Measurements from ENCODE around the gene DACT3. TPM values are rescaled to one million over a fixed set of nuclear protein-coding genes. Genes with fewer than 3 reads are reported as not detected.

Gene DACT3
- total RNA-seq, 1 experiment from 2014 or later = 1.9 TPM

DNA sequence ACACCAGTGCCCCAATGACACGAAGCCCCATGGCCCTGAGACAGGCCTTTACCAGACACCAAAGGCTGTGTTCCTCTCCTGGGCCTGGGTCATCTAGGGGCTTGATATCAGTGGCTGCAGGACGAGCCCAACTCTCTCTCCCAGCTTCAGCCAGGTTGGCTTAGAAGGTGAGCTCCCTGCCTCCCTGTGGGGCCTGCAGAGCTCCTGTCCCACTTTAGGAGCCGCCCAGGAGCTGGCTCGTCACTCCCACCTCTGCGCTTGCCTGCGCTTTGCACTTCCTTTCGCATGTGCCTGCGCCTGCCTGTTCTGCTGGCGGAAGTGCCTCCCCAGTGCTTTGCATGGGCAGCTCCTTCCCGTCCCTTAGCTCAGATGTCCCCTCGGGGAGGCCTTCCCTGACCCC is 55.0 kb downstream of the DACT3 start:
- no peaks in the 10 kb centered on the region for H3K9me3 ChIP-seq (ENCODE audit: low read length)
- no peak overlapping the region for H3K4me2 ChIP-seq (ENCODE audit: low read length)
- H4K20me1 ChIP-seq (ENCODE audit: low read length) = peaks cover 25% of the 10 kb centered on the region
- H3K36me3 ChIP-seq (ENCODE audit: low read depth, low read length) = peaks cover 13% of the 10 kb centered on the region; the same call in 1 of the 2 replicates
- no peak overlapping the region for H3K9ac ChIP-seq (ENCODE audit: low read length)
- TF ChIP-seq, protein P1, sequence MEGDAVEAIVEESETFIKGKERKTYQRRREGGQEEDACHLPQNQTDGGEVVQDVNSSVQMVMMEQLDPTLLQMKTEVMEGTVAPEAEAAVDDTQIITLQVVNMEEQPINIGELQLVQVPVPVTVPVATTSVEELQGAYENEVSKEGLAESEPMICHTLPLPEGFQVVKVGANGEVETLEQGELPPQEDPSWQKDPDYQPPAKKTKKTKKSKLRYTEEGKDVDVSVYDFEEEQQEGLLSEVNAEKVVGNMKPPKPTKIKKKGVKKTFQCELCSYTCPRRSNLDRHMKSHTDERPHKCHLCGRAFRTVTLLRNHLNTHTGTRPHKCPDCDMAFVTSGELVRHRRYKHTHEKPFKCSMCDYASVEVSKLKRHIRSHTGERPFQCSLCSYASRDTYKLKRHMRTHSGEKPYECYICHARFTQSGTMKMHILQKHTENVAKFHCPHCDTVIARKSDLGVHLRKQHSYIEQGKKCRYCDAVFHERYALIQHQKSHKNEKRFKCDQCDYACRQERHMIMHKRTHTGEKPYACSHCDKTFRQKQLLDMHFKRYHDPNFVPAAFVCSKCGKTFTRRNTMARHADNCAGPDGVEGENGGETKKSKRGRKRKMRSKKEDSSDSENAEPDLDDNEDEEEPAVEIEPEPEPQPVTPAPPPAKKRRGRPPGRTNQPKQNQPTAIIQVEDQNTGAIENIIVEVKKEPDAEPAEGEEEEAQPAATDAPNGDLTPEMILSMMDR (conservative IDR thresholded peaks at IDR 0.05; ENCODE audit: low read depth, low read length) = no peak
- no peak for TF ChIP-seq EZH2phosphoT487 (IDR thresholded peaks at IDR 0.05; ENCODE audit: borderline replicate concordance, low read length)
- no peak for TF ChIP-seq EZH2 (IDR thresholded peaks at IDR 0.05; ENCODE audit: low read length, unreplicated experiment)
- H3K9me2 ChIP-seq (replicated peaks; ENCODE audit: low read length) = no peaks in the 10 kb centered on the region
- H3K4me1 ChIP-seq (ENCODE audit: insufficient read depth, low read length) = peaks cover 13% of the 10 kb centered on the region
- no peaks in the 10 kb centered on the region for H3K27me3 ChIP-seq (ENCODE audit: low read length)
- ChIA-PET POLR2A (ENCODE audit: unreplicated experiment) (no interaction called here), CTCF (no interaction called here)
- H3K27ac ChIP-seq (ENCODE audit: low read length) = no peak overlapping the region
- DNase-seq = no peak
- BruUV-seq (replicated peaks) = no TSS peak
- intact Hi-C loops (cut with micrococcal nuclease) = no loop called here
- H3K79me2 ChIP-seq (ENCODE audit: low read length) = peaks cover 44% of the 10 kb centered on the region
- no peak for ATAC-seq
- no peaks in the 10 kb centered on the region for H3F3A ChIP-seq (ENCODE audit: low read length, unreplicated experiment)
- H3K4me3 ChIP-seq (ENCODE audit: low read length) = no peak overlapping the region
- no peak overlapping the region for H2AFZ ChIP-seq (ENCODE audit: low read length)

DNA sequence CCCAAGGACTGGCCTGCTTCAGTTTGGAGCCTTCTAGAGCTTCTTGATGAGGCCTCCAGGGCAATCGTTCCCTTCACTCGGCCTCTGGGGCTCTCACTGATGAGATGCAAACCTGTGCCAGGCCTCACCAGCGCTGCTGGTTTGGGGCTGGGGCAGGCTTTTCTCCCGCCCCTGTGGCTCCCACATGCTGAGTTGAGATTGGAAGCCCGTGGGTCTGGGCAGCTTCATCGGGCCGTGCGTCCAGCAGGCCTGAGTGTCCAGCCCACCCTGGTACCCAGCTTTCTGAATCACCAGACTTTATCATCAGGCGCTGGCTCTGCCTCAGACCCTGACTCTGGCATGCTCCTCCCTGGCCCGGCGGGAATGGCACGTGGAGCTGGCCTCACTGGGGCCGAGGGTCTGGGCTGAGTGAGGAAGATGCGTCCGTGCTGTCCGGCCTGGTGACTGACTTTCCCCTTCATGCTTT is 55.6 kb downstream of the DACT3 start:
- POLR2A ChIA-PET (ENCODE audit: unreplicated experiment) = no interaction called here
- Histone ChIP-seq H3K4me3 (ENCODE audit: low read length) (no peak overlapping the region), H3K9me2 (replicated peaks; ENCODE audit: low read length) (no peaks in the 10 kb centered on the region), H3F3A (ENCODE audit: low read length, unreplicated experiment) (no peaks in the 10 kb centered on the region), H3K9ac (ENCODE audit: low read length) (no peak overlapping the region), H3K4me2 (ENCODE audit: low read length) (no peak overlapping the region), H3K9me3 (ENCODE audit: low read length) (no peaks in the 10 kb centered on the region), H3K27ac (ENCODE audit: low read length) (no peak overlapping the region), H3K79me2 (ENCODE audit: low read length) (peaks cover 44% of the 10 kb centered on the region), H3K4me1 (ENCODE audit: insufficient read depth, low read length) (peaks cover 13% of the 10 kb centered on the region), H4K20me1 (ENCODE audit: low read length) (peaks cover 25% of the 10 kb centered on the region), H2AFZ (ENCODE audit: low read length) (no peak overlapping the region), H3K36me3 (ENCODE audit: low read depth, low read length) (peaks cover 13% of the 10 kb centered on the region; the same call in 1 of the 2 replicates), H3K27me3 (ENCODE audit: low read length) (no peaks in the 10 kb centered on the region)
- no TSS peak for BruUV-seq (replicated peaks)
- intact Hi-C loops (cut with micrococcal nuclease) = no loop called here
- DNase-seq (no peak), ATAC-seq (no peak)
- TF ChIP-seq, protein P1 (conservative IDR thresholded peaks at IDR 0.05; ENCODE audit: low read depth, low read length) = no peak
- CTCF ChIA-PET = no interaction called here

DNA sequence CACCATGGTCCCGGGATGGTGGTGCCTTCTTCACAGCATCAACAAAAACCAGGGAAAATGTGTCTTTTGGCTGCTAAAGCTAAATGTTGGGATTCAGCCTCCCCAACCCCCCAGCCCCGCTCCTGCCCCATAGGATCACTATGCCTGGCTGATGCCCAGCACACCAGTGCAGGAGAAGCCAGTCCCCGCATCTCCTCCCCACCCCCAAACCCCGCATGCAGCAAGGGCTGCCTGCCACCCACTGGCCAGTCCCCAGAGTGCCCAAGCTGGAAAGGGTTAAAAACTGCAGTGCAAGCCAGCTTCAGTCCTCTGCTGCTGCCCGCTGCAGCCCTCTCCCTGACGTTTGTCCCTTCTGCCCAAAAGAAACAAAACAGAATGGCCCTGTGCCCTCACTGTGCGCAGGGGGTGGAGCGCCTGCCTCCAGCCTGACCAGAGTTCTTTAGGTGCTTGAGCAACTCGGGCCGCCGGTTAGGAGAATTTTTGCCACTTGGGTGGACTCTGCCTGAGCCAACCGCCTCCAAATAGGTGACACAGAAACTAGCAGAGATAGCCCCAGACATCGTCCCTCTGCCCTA is 56.1 kb downstream of the DACT3 start:
- ChIA-PET POLR2A (ENCODE audit: unreplicated experiment) (no interaction called here), CTCF (no interaction called here)
- H2AFZ ChIP-seq (ENCODE audit: low read length) = no peak overlapping the region
- no peak overlapping the region for H3K9ac ChIP-seq (ENCODE audit: low read length)
- BruUV-seq (replicated peaks) = no TSS peak
- no peak overlapping the region for H3K4me2 ChIP-seq (ENCODE audit: low read length)
- TF ChIP-seq EZH2phosphoT487 (IDR thresholded peaks at IDR 0.05; ENCODE audit: borderline replicate concordance, low read length) (no peak), EZH2 (IDR thresholded peaks at IDR 0.05; ENCODE audit: low read length, unreplicated experiment) (no peak)
- TF ChIP-seq, protein P1 (conservative IDR thresholded peaks at IDR 0.05; ENCODE audit: low read depth, low read length) = no peak
- H3F3A ChIP-seq (ENCODE audit: low read length, unreplicated experiment) = no peaks in the 10 kb centered on the region
- H3K36me3 ChIP-seq (ENCODE audit: low read depth, low read length) = peaks cover 13% of the 10 kb centered on the region; the same call in 1 of the 2 replicates
- no peak for ATAC-seq
- H3K79me2 ChIP-seq (ENCODE audit: low read length) = peaks cover 44% of the 10 kb centered on the region
- H3K4me1 ChIP-seq (ENCODE audit: insufficient read depth, low read length) = peaks cover 13% of the 10 kb centered on the region
- no peaks in the 10 kb centered on the region for H3K27me3 ChIP-seq (ENCODE audit: low read length)
- DNase-seq = no peak
- H3K4me3 ChIP-seq (ENCODE audit: low read length) = no peak overlapping the region
- no peaks in the 10 kb centered on the region for H3K9me3 ChIP-seq (ENCODE audit: low read length)
- no peaks in the 10 kb centered on the region for H3K9me2 ChIP-seq (replicated peaks; ENCODE audit: low read length)
- no peak overlapping the region for H3K27ac ChIP-seq (ENCODE audit: low read length)
- peaks cover 25% of the 10 kb centered on the region for H4K20me1 ChIP-seq (ENCODE audit: low read length)
- intact Hi-C loops (cut with micrococcal nuclease) = no loop called here
